Effector memory CD8-positive, alpha-beta T cell (primary cell): ENCODE data around the gene GLUD1.
A peak's percentile ranks its signal among the peaks of the same experiment; 100 is the strongest.
"Not testable (repeated sequence)": the region's sequence is repeated elsewhere in the genome, so short reads cannot be mapped to it uniquely, and the experiment has no call there.

Experiments
- ATAC-seq: fragments of 150-1000 bp; cut with Tn5 transposase; replicated peaks from 2 replicates; pipeline ENCODE4 v1.10.0; 2021; ENCODE audit warnings: mild to moderate bottlenecking, moderate library complexity
- DNase-seq, 3 experiments: peaks; one replicate each; pipeline ENCODE4 v3.0.0; 2021
- H3K27ac Mint-ChIP-seq, 2 donors: one replicate each; pipeline ENCODE4 v1.8.0; 2022; ENCODE audit warnings: mild to moderate bottlenecking in 2 of 2, mixed read lengths in 2 of 2, moderate library complexity in 2 of 2
- H3K27me3 Mint-ChIP-seq, 2 donors: one replicate each; pipeline ENCODE4 v1.8.0; 2022; ENCODE audit warnings: mixed read lengths in 2 of 2
- H3K36me3 Mint-ChIP-seq: one replicate; pipeline ENCODE4 v1.8.0; 2022; ENCODE audit warnings: mild to moderate bottlenecking, moderate library complexity, mixed read lengths; ENCODE audit not compliant: insufficient read depth
- H3K4me1 Mint-ChIP-seq, 2 donors: one replicate each; pipeline ENCODE4 v1.8.0; 2022; ENCODE audit warnings: low read depth in 2 of 2, mixed read lengths in 2 of 2
- H3K4me3 Mint-ChIP-seq, 2 donors: one replicate each; pipeline ENCODE4 v1.8.0; 2022; ENCODE audit warnings: mild to moderate bottlenecking in 2 of 2, mixed read lengths in 2 of 2, moderate library complexity in 2 of 2
- H3K9me3 Mint-ChIP-seq, 2 donors: one replicate each; pipeline ENCODE4 v1.8.0; 2022; ENCODE audit warnings: mixed read lengths in 2 of 2

Gene GLUD1

GRCh38 chr10:87053577-87054181 is 41.0 kb downstream of the GLUD1 start:
- H3K27me3 Mint-ChIP-seq, result no peaks in the 10 kb centered on the region
- no peak overlapping the region for H3K27ac Mint-ChIP-seq

GRCh38 chr10:87053111-87053510 is 41.5 kb downstream of the GLUD1 start:
- ATAC-seq, result no peak
- no peaks in the 10 kb centered on the region for H3K4me1 Mint-ChIP-seq
- no peak overlapping the region for H3K4me3 Mint-ChIP-seq
- no peaks in the 10 kb centered on the region for H3K27me3 Mint-ChIP-seq
- no peaks in the 10 kb centered on the region for H3K9me3 Mint-ChIP-seq
- H3K36me3 Mint-ChIP-seq, result peaks cover 40% of the 10 kb centered on the region
- H3K27ac Mint-ChIP-seq, result no peak overlapping the region
- no peak for DNase-seq

More at GRCh38 chr10:87053577-87054181, 41.0 kb downstream of the GLUD1 start:
- Mint-ChIP-seq H3K36me3 (peaks cover 34% of the 10 kb centered on the region), H3K4me1 (no peaks in the 10 kb centered on the region), H3K9me3 (no peaks in the 10 kb centered on the region), H3K4me3 (no peak overlapping the region)
- ATAC-seq (no peak), DNase-seq (no peak)

- DNase-seq, result no peak
- Mint-ChIP-seq H3K4me1 (no peaks in the 10 kb centered on the region), H3K27ac (peak overlapping the region; percentile 16 to 53), H3K27me3 (no peaks in the 10 kb centered on the region), H3K4me3 (no peak overlapping the region), H3K9me3 (no peaks in the 10 kb centered on the region), H3K36me3 (peaks cover 36% of the 10 kb centered on the region)
- no peak for ATAC-seq
Observed at GRCh38 chr10:87045434-87045938, 49.2 kb downstream of the GLUD1 start.

GRCh38 chr10:87043579-87043978 is 51.1 kb downstream of the GLUD1 start:
- not testable (repeated sequence) for DNase-seq, H3K27ac Mint-ChIP-seq, H3K9me3 Mint-ChIP-seq, H3K4me1 Mint-ChIP-seq, ATAC-seq, H3K4me3 Mint-ChIP-seq, H3K27me3 Mint-ChIP-seq
- H3K36me3 Mint-ChIP-seq, result peaks cover 24% of the 10 kb centered on the region

GRCh38 chr10:87038786-87039185 is 55.9 kb downstream of the GLUD1 start:
- no peak overlapping the region for H3K4me3 Mint-ChIP-seq
- no peaks in the 10 kb centered on the region for H3K4me1 Mint-ChIP-seq
- no peak for ATAC-seq
- H3K27ac Mint-ChIP-seq, result no peak overlapping the region
- DNase-seq, result no peak
- peaks cover 0 to 1% of the 10 kb centered on the region in 2 donors for H3K9me3 Mint-ChIP-seq
- peaks cover 0 to 5% of the 10 kb centered on the region in 2 donors for H3K27me3 Mint-ChIP-seq
- H3K36me3 Mint-ChIP-seq, result no peaks in the 10 kb centered on the region

DNA sequence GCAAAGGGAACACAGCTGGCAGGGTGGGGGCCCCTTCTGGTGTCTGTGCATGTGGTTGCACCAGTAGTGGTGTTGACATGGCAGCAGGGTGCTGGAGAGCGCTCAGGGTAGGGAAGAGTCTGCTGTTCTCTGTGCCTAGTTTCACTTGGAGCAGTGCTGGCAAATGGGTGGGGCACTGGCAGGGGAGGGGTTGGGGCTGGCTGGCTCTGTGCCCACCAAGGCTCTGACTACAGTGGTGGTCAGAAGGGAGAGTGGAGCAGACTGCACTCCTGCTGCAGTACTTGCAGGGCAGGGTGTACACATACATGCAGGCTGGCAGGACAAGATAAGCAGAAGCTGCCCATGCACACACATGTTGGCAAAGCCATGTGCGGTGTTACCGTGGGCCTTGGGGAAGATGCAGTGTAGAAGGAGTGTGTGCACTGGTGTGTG is 56.3 kb downstream of the GLUD1 start:
- H3K9me3 Mint-ChIP-seq, result peaks cover 0 to 1% of the 10 kb centered on the region in 2 donors
- DNase-seq, result no peak
- H3K27ac Mint-ChIP-seq, result no peak overlapping the region
- peaks cover 0 to 5% of the 10 kb centered on the region in 2 donors for H3K27me3 Mint-ChIP-seq
- ATAC-seq, result no peak
- H3K36me3 Mint-ChIP-seq, result no peaks in the 10 kb centered on the region
- no peak overlapping the region for H3K4me3 Mint-ChIP-seq
- H3K4me1 Mint-ChIP-seq, result no peaks in the 10 kb centered on the region

GRCh38 chr10:87036623-87037022 is 58.0 kb downstream of the GLUD1 start:
- DNase-seq, result no peak
- Mint-ChIP-seq H3K4me1 (no peaks in the 10 kb centered on the region), H3K27me3 (peaks cover 0 to 5% of the 10 kb centered on the region in 2 donors), H3K9me3 (peaks cover 0 to 1% of the 10 kb centered on the region in 2 donors), H3K36me3 (no peaks in the 10 kb centered on the region), H3K4me3 (no peak overlapping the region), H3K27ac (no peak overlapping the region)
- ATAC-seq, result no peak

- H3K4me1 Mint-ChIP-seq, result no peaks in the 10 kb centered on the region
Observed at GRCh38 chr10:87030912-87031635, 63.6 kb downstream of the GLUD1 start.

GRCh38 chr10:87030419-87030818 is 64.2 kb downstream of the GLUD1 start:
- H3K36me3 Mint-ChIP-seq, H3K27me3 Mint-ChIP-seq, H3K4me1 Mint-ChIP-seq, DNase-seq, ATAC-seq, H3K27ac Mint-ChIP-seq, H3K9me3 Mint-ChIP-seq, H3K4me3 Mint-ChIP-seq: not testable (repeated sequence)

More at GRCh38 chr10:87030912-87031635, 63.6 kb downstream of the GLUD1 start:
- Mint-ChIP-seq H3K27ac (no peak overlapping the region), H3K4me3 (no peak overlapping the region), H3K36me3 (peaks cover 3% of the 10 kb centered on the region), H3K9me3 (peaks cover 0 to 1% of the 10 kb centered on the region in 2 donors), H3K27me3 (peaks cover 0 to 5% of the 10 kb centered on the region in 2 donors)
- DNase-seq (no peak), ATAC-seq (no peak)

DNA sequence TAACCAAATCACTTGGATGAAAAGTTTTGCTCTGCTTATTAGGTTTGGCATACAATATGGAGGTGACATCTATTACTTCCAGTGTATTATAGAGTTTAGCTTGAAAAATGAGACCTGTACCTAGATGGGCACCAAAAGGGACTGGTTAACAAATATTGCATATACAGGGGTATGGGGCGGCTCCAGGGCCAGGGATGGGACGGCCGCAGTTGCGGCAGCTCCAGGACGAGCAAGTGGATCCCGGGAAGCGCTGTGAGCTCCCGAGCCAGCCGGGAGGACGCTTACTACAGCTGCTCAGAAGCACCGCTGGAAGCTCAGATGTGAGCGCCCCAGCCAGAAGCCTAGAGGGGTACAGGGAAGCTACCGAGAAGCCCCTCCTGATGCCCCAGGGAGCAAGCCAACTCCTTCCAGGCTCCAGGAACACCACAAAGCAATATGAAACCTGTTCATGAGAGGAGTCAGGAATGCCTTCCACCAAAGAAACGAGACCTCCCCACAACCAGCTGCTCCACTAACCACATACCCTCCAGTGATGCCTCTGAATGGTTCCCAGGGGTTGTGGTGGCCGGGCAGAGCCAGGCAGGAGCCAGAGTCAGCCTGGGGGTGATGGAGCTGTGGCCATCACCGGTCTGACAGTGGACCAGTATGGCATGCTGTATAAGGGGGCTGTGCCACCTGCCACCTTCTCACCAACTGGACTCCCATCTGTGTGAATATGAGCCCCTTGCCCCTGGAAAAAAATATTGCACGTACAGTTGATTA is 67.7 kb downstream of the GLUD1 start:
- not testable (repeated sequence) for DNase-seq, H3K4me1 Mint-ChIP-seq, H3K27me3 Mint-ChIP-seq, H3K27ac Mint-ChIP-seq, H3K9me3 Mint-ChIP-seq, H3K4me3 Mint-ChIP-seq, ATAC-seq, H3K36me3 Mint-ChIP-seq

DNA sequence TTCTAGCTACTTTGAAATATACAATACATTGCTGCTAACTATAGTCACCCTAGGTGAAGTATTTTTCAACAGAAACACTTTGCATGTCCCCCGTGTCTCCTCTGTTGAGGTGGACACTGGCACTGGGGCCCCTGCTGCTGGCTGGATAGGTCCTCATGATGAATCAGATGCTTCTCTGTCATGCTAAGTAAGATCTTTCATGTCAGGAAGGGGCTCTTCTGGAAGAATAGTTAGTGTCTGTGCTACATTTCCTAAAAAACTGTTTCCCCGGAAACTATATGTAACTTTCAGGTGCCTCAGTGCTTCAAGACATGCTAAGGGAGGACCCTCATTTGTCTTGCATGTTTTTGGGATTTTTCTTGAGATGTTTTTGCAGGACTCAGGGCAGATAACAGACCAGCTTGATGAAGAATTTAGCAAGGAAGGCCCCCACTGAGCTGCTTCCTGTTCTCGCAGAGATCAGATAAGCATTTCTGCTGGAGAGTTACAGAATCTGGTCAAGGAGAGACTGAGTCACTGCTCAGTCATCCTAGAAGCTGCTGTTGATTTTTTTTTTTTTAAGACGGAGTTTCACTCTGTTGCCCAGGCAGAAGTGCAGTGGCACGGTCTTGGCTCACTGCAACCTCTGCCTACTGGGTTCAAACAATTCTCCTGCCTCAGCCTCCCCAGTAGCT is 69.2 kb downstream of the GLUD1 start:
- not testable (repeated sequence) for DNase-seq, H3K36me3 Mint-ChIP-seq, H3K9me3 Mint-ChIP-seq, H3K4me1 Mint-ChIP-seq, H3K4me3 Mint-ChIP-seq, H3K27me3 Mint-ChIP-seq, ATAC-seq, H3K27ac Mint-ChIP-seq

DNA sequence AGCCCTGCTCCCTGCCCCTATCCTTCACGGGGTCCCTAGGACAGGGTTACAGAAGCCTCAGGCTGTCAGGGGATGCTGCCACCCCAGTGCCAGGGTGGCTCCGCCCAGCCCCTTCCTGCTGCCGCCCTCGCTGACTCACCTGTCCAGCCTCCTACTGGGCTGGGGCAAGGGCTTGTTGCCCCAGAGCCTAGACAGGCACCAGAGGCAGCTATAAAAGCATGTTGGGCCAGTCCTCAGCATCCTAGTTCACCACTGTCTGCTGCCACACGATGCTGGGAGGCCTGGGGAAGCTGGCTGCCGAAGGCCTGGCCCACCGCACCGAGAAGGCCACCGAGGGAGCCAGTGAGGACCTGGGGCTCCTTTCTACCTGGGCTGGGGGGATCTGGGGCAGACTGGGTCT is 74.6 kb downstream of the GLUD1 start, which contains the start of gene FAM25A:
FAM25A (plus strand) TSS at position 239 of the 400 bp plus-strand sequence; CDS start at position 270, 31 bp downstream.
- ATAC-seq, H3K36me3 Mint-ChIP-seq, H3K9me3 Mint-ChIP-seq, H3K27me3 Mint-ChIP-seq, H3K27ac Mint-ChIP-seq, DNase-seq, H3K4me3 Mint-ChIP-seq, H3K4me1 Mint-ChIP-seq: not testable (repeated sequence)

GRCh38 chr10:87019504-87019903 is 75.1 kb downstream of the GLUD1 start:
- not testable (repeated sequence) for H3K9me3 Mint-ChIP-seq, H3K4me1 Mint-ChIP-seq, ATAC-seq, H3K36me3 Mint-ChIP-seq, H3K4me3 Mint-ChIP-seq, H3K27ac Mint-ChIP-seq, DNase-seq, H3K27me3 Mint-ChIP-seq
